Progenitor cell of endocrine pancreas (in vitro differentiated cells): Measurements from ENCODE around the gene GALR2. TPM values are rescaled to one million over a fixed set of nuclear protein-coding genes. Genes with fewer than 3 reads are reported as not detected.
"Not testable (repeated sequence)": the region's sequence is repeated elsewhere in the genome, so short reads cannot be mapped to it uniquely, and the experiment has no call there.

ENCODE experiments used
- DNase-seq: peaks from one replicate; pipeline ENCODE4 v3.0.0; 2021; ENCODE audit warnings: low spot score; ENCODE audit not compliant: unreplicated experiment
- H3K27ac Mint-ChIP-seq: 2 replicates; pipeline ENCODE4 v1.8.0; 2021; ENCODE audit warnings: mild to moderate bottlenecking, moderate library complexity, mixed read lengths
- H3K27me3 Mint-ChIP-seq: 2 replicates; pipeline ENCODE4 v1.8.0; 2021; ENCODE audit warnings: mixed read lengths
- H3K36me3 Mint-ChIP-seq: 2 replicates; pipeline ENCODE4 v1.8.0; 2022; ENCODE audit warnings: mixed read lengths; ENCODE audit not compliant: insufficient read depth
- H3K4me1 Mint-ChIP-seq: 2 replicates; pipeline ENCODE4 v1.8.0; 2021; ENCODE audit warnings: low read depth, mixed read lengths
- H3K4me3 Mint-ChIP-seq: 2 replicates; pipeline ENCODE4 v1.8.0; 2021; ENCODE audit warnings: low read depth, mild to moderate bottlenecking, moderate library complexity, mixed read lengths
- H3K9me3 Mint-ChIP-seq: 2 replicates; pipeline ENCODE4 v1.8.0; 2021; ENCODE audit warnings: low read depth, mixed read lengths
- total RNA-seq: library from RNA; stranded (reverse); gene quantifications from 2 replicates; pipeline ENCODE4 v1.2.1, GENCODE V29; 2021
- TF ChIP-seq, protein P1 (sequence below): fragments of 200-600 bp; sonication (generic); IDR thresholded peaks from one replicate; pipeline ENCODE4 v1.5.0; 2021; ENCODE audit warnings: antibody characterized with exemption, mild to moderate bottlenecking; ENCODE audit not compliant: unreplicated experiment

The GALR2 gene
- total RNA-seq, 1 donor from 2014 or later, result 1.0 TPM

DNA sequence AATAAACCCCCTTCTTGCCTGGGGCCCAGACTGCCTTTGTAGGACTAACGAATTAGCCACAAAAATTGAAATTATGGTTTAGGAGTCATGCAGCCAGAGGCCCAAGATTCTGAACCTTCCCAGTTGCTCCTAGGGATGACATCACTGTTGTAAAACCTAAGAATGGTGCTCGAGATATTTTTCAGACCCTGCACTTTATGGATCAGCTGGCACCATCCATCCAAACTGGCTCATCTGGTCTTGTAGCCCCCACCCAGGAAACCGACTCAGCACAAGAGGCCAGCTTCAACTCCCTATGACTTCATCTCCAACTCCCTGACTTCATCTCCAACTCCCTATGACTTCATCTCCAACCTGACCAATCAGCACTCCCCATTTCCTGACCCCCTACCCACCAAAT lies 36.5 kb upstream of the GALR2 start:
- Mint-ChIP-seq H3K27me3 (no peaks in the 10 kb centered on the region), H3K4me3 (no peak overlapping the region), H3K9me3 (no peaks in the 10 kb centered on the region), H3K27ac (no peak overlapping the region), H3K36me3 (peaks cover 17% of the 10 kb centered on the region), H3K4me1 (no peaks in the 10 kb centered on the region)
- DNase-seq, result no peak
- TF ChIP-seq, protein P1, sequence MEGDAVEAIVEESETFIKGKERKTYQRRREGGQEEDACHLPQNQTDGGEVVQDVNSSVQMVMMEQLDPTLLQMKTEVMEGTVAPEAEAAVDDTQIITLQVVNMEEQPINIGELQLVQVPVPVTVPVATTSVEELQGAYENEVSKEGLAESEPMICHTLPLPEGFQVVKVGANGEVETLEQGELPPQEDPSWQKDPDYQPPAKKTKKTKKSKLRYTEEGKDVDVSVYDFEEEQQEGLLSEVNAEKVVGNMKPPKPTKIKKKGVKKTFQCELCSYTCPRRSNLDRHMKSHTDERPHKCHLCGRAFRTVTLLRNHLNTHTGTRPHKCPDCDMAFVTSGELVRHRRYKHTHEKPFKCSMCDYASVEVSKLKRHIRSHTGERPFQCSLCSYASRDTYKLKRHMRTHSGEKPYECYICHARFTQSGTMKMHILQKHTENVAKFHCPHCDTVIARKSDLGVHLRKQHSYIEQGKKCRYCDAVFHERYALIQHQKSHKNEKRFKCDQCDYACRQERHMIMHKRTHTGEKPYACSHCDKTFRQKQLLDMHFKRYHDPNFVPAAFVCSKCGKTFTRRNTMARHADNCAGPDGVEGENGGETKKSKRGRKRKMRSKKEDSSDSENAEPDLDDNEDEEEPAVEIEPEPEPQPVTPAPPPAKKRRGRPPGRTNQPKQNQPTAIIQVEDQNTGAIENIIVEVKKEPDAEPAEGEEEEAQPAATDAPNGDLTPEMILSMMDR, result no peak

DNA sequence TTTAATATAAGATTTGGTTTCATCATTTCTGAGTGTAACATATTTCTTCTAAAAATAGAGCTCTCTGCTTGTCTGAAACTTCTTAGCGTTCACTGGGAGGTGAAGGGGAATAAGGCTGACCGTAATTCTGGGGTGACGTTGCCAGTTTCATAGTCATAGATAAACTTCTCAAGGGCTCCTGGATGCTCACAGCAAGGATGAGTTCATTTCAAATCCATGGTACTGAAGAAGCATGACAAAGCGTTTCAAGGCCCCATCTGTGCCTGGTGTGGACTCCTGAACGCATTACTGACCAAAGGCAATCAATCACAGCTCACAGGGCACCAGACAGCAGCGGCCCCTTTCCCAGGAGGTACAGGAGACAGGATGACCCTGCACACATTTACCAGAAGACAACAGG lies 35.5 kb upstream of the GALR2 start:
- H3K4me3 Mint-ChIP-seq, result no peak overlapping the region
- H3K27ac Mint-ChIP-seq, result no peak overlapping the region

DNA sequence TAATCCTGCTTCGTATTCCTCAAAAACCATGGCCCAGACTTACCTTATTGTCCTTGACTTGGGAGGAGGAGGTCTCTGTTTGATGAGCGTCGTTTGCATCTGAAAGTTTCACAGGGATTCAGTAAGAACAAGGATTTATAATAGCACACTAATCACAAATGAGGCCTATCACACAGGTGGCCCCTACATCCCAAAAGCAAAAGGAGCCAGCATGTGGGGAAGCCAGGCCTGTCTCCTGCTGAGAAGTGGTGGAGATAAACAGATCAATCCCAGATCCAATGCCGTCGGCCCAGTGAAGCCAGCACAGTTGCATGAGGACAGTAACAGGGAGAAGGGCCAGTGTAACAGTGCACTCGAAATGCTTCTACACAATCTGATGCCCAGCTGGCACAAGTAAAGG lies 34.2 kb upstream of the GALR2 start:
- Mint-ChIP-seq H3K27ac (no peak overlapping the region), H3K27me3 (no peaks in the 10 kb centered on the region), H3K36me3 (peaks cover 31% of the 10 kb centered on the region), H3K9me3 (no peaks in the 10 kb centered on the region), H3K4me3 (no peak overlapping the region), H3K4me1 (no peaks in the 10 kb centered on the region)
- no peak for DNase-seq
- TF ChIP-seq, protein P1, result no peak

More for the DNA sequence above, 35.5 kb upstream of the GALR2 start:
- no peaks in the 10 kb centered on the region for H3K4me1 Mint-ChIP-seq
- H3K36me3 Mint-ChIP-seq, result peaks cover 24% of the 10 kb centered on the region
- H3K27me3 Mint-ChIP-seq, result no peaks in the 10 kb centered on the region
- no peak for DNase-seq
- TF ChIP-seq, protein P1, result no peak
- no peaks in the 10 kb centered on the region for H3K9me3 Mint-ChIP-seq

DNA sequence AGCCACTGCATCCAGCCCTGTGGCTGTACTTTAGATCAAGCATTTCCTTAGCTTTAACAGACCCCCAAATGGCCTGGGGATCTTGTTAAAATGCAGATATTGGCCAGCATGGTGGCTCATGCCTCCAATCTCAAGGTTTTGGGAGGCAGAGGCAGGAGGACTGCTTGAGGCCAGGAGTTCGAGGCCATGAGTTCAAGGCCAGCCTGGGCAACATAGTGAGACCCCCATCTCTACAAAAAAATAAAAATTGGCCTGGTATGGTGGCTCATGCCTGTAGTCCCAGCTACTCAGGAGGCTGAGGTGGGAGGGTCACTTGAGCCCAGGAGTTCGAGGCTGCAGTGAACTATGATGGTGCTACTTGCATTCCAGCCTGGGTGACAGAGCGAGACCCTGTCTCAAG lies 31.7 kb upstream of the GALR2 start:
- H3K4me3 Mint-ChIP-seq, H3K27me3 Mint-ChIP-seq, H3K27ac Mint-ChIP-seq, H3K4me1 Mint-ChIP-seq, DNase-seq, H3K9me3 Mint-ChIP-seq: not testable (repeated sequence)
- H3K36me3 Mint-ChIP-seq, result peaks cover 34% of the 10 kb centered on the region

DNA sequence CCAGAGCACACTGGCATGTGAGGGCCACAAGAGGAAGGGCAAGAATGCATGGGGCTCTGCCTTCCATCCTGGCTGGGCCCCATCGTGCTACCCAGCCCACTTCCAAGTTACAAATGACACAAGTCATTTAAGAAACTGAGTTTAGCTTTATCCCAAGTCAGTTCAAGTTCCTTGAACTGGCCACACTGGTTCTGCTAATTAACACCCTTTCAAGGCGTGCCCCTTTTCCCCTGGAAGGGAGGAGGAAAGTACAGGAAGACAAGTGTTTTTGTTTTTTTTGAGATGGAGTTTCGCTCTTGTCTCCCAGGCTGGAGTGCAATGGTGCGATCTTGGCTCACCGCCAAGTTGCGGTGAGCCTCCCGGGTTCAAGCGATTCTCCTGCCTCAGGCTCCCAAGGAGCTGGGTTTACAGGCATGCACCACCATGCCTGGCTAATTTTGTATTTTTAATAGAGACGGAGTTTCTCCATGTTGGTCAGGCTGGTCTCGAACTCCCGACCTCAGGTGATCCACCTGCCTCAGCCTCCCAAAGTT lies 30.0 kb upstream of the GALR2 start:
- H3K27ac Mint-ChIP-seq, result not testable (repeated sequence)

DNA sequence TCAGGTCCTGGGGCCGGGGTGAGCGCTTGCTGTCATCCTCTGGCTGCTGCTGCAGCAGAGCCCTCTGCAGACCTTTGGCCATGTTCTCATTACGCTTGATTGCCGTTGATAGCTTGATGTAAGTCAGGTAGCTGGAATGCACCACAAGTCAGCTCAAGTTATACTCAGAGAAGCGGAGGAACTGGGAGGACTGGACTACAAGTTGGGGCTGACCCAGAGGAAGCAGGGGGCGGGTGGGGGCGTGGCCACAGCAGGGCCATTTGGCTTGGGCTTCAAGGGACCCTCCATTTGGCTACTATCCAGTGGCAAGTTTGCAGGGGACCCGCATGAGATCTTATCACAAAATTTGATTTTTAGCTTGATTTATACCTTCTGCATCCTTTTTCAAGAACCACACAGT lies 28.5 kb upstream of the GALR2 start:
- no peak for DNase-seq
- no peak overlapping the region for H3K27ac Mint-ChIP-seq

More for the DNA sequence above, 30.0 kb upstream of the GALR2 start:
- not testable (repeated sequence) for H3K27me3 Mint-ChIP-seq, H3K9me3 Mint-ChIP-seq, H3K4me1 Mint-ChIP-seq, DNase-seq, H3K4me3 Mint-ChIP-seq
- peaks cover 33% of the 10 kb centered on the region for H3K36me3 Mint-ChIP-seq

More for the DNA sequence above, 28.5 kb upstream of the GALR2 start:
- Mint-ChIP-seq H3K27me3 (no peaks in the 10 kb centered on the region), H3K36me3 (peaks cover 33% of the 10 kb centered on the region), H3K4me1 (peaks cover 1% of the 10 kb centered on the region), H3K4me3 (no peak overlapping the region), H3K9me3 (no peaks in the 10 kb centered on the region)
- TF ChIP-seq, protein P1, result no peak
